AG04449 (cell line): ENCODE results near the gene ZC3HAV1.

Source experiments
- CTCF ChIA-PET: fragments of 350-600 bp; formaldehyde crosslinking; extraction: SDS; loops from one replicate; lab custom pipeline; 2021; ENCODE audit warnings: antibody characterized with exemption; lab: Yijun Ruan, JAX
- POLR2A ChIA-PET: fragments of 400-600, 350-600 bp; formaldehyde crosslinking; extraction: SDS; loops from one replicate; lab custom pipeline; 2020; ENCODE audit warnings: antibody characterized with exemption, inconsistent platforms; lab: Yijun Ruan, JAX
- DNase-seq: peaks from one replicate; pipeline ENCODE4 v3.0.0-alpha.2; 2010; ENCODE audit warnings: low read depth, low spot score
- H3K4me3 ChIP-seq: 2 replicates; pipeline ENCODE4 v1.5.1; 2011; ENCODE audit warnings: low read depth, mild to moderate bottlenecking, control low read depth, low read length
- CTCF ChIP-seq: IDR thresholded peaks from one replicate; pipeline ENCODE4 v1.5.1; 2011; ENCODE audit warnings: mild to moderate bottlenecking, moderate library complexity, low read length, control low read depth, inconsistent platforms; ENCODE audit not compliant: insufficient read depth; ENCODE audit errors: missing control alignments

The ZC3HAV1 gene

GRCh38 chr7:139016931-139017511, 92.5 kb downstream of the ZC3HAV1 start:
- H3K4me3 ChIP-seq, result no peak overlapping the region
- CTCF ChIA-PET, result interaction anchor here (0.8 to 3.8 kb wide), 27 partner anchors 8 to 224 kb away, joined by 3 to 40 read pairs (median 4); partner anchors contain the start of gene ZC3HAV1L
- TF ChIP-seq CTCF, result peak; percentile 72
- POLR2A ChIA-PET, result interaction anchor here (0.6 to 0.7 kb wide), 2 partner anchors 50 to 152 kb away, joined by 3 read pairs; no protein-coding TSS in a partner anchor
- DNase-seq, result no peak

GRCh38 chr7:139011373-139011772, 98.1 kb downstream of the ZC3HAV1 start:
- CTCF ChIA-PET, result no interaction called here
- no peak for TF ChIP-seq CTCF
- DNase-seq, result no peak
- H3K4me3 ChIP-seq, result no peak overlapping the region
- POLR2A ChIA-PET, result no interaction called here

DNA sequence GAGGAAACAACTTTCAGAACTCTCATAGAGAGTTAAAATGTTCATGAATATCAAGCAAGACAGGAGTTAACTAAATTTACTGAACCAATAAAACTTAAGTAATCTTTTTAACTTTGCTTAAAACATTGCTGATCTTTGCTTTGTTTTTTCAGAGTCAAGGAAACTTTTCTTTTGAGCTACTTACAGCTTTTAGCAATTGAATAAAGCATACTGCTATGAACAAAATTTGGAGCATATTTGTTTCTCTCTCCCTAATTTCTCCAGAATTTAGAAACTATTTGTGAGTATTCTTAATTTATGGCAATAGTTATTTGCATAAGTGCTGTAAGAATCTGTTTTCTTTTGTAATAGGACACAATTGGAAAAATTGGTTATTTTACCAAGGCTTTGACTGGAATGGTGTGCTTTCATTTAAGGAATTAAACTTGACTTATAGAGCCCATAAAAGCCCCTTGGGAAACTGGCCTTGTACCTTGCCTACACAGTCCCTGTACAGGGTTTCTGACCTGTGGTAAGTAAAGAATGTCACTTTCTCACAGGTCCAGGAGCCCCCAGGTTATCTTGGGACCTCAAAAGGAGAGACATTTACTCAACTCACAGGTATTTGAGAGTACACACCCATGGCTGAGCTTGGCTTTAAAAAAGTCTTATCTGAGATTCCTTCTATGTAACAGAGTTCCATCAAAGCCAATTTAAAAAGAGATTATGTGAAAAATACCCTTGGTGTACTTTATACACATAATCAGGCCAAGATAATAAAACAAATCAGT, 105.0 kb downstream of the ZC3HAV1 start:
- TF ChIP-seq CTCF, result no peak
- POLR2A ChIA-PET, result interaction anchor here (0.6 kb wide), 1 partner anchor 56 kb away, joined by 6 read pairs; no protein-coding TSS in a partner anchor
- CTCF ChIA-PET, result interaction anchor here (1.1 kb wide), 2 partner anchors 13 to 22 kb away, joined by 3 to 6 read pairs; no protein-coding TSS in a partner anchor

DNA sequence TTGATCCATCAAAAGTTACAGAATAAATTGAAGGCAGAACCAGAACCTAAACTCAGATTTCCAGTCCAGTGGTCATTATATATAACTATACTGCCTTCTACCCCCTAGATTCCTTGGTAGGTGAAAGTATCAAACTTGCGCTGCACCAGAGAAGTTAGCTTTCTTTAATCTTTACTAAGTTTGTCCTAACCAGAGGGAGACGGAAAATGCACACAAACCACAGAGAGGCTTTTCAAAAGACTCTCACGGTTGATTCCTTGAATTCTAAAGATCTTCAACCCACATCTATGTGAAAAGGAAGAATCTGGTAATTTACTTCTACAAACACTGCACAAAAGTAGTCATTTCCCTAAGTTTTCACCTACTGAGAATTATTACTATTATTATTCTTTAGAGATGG, 110.1 kb downstream of the ZC3HAV1 start:
- POLR2A ChIA-PET, result no interaction called here
- TF ChIP-seq CTCF, result no peak
- no peak for DNase-seq
- H3K4me3 ChIP-seq, result no peak overlapping the region
- CTCF ChIA-PET, result interaction anchor here (1.2 kb wide), 1 partner anchor 19 kb away, joined by 4 read pairs; no protein-coding TSS in a partner anchor

More for the DNA sequence above, 105.0 kb downstream of the ZC3HAV1 start:
- no peak for DNase-seq
- no peak overlapping the region for H3K4me3 ChIP-seq
